AG04450 (cell line): ENCODE measurements around the gene ZFX. TPM values are rescaled to one million over a fixed set of nuclear protein-coding genes. Genes with fewer than 3 reads are reported as not detected.

Experiments
- CTCF ChIA-PET: fragments of 300-600, 350-600 bp; formaldehyde crosslinking; extraction: SDS; loops from one replicate; lab custom pipeline; 2022; ENCODE audit warnings: antibody characterized with exemption, inconsistent platforms; lab: Charles Lee
- POLR2A ChIA-PET: fragments of 350-600 bp; formaldehyde crosslinking; extraction: SDS; loops from one replicate; lab custom pipeline; 2021; ENCODE audit warnings: antibody characterized with exemption, inconsistent platforms; lab: Yijun Ruan, JAX
- DNase-seq: peaks from one replicate; pipeline ENCODE4 v3.0.0-alpha.2; 2011; ENCODE audit warnings: low read depth, low spot score
- H3K27ac ChIP-seq: one replicate; pipeline ENCODE4 v1.5.1; 2012; ENCODE audit warnings: low read depth, low read length, control low read depth
- H3K27me3 ChIP-seq: one replicate; pipeline ENCODE4 v1.6.0; 2012; ENCODE audit warnings: low read length; ENCODE audit not compliant: control insufficient read depth, insufficient read depth
- H3K4me3 ChIP-seq: 2 replicates; pipeline ENCODE4 v1.5.1; 2011; ENCODE audit warnings: mild to moderate bottlenecking, low read depth, low read length, control low read depth
- H3K9me3 ChIP-seq: 2 replicates; pipeline ENCODE4 v1.5.1; 2012; ENCODE audit warnings: low read length; ENCODE audit not compliant: control insufficient read depth, insufficient read depth
- CTCF ChIP-seq: IDR thresholded peaks from 2 replicates; pipeline ENCODE4 v1.5.1; 2011; ENCODE audit warnings: low read depth, low read length, control low read depth, inconsistent platforms
- polyA plus RNA-seq: library from polyadenylated mRNA; depleted of rRNA; stranded (reverse); fragments of >200 nt; gene quantifications from 2 replicates; pipeline ENCODE4 v1.2.3, GENCODE V29; 2011

ZFX gene
- polyA plus RNA-seq, 1 experiment, result 23.1 TPM

GRCh38 chrX:24169211-24169610 is 19.7 kb downstream of the ZFX start:
- Histone ChIP-seq H3K4me3 (no peak overlapping the region), H3K27ac (no peak overlapping the region), H3K27me3 (no peaks in the 10 kb centered on the region), H3K9me3 (no peaks in the 10 kb centered on the region)
- DNase-seq, result no peak
- ChIA-PET POLR2A (no interaction called here), CTCF (no interaction called here)
- TF ChIP-seq CTCF, result no peak

GRCh38 chrX:24173115-24173847 is 23.8 kb downstream of the ZFX start:
- ChIA-PET POLR2A (no interaction called here), CTCF (no interaction called here)
- Histone ChIP-seq H3K9me3 (no peaks in the 10 kb centered on the region), H3K27ac (no peak overlapping the region), H3K4me3 (no peak overlapping the region), H3K27me3 (no peaks in the 10 kb centered on the region)
- no peak for DNase-seq
- TF ChIP-seq CTCF, result no peak

- no peak for DNase-seq
- Histone ChIP-seq H3K4me3 (no peak overlapping the region), H3K27ac (no peak overlapping the region), H3K27me3 (no peaks in the 10 kb centered on the region), H3K9me3 (no peaks in the 10 kb centered on the region)
- POLR2A ChIA-PET, result no interaction called here
- CTCF ChIA-PET, result no interaction called here
- no peak for TF ChIP-seq CTCF
Measured at GRCh38 chrX:24175276-24175675, 25.7 kb downstream of the ZFX start.

GRCh38 chrX:24178441-24178840 is 28.9 kb downstream of the ZFX start:
- POLR2A ChIA-PET, result no interaction called here

More at GRCh38 chrX:24178441-24178840, 28.9 kb downstream of the ZFX start:
- Histone ChIP-seq H3K4me3 (no peak overlapping the region), H3K27me3 (no peaks in the 10 kb centered on the region), H3K27ac (no peak overlapping the region), H3K9me3 (no peaks in the 10 kb centered on the region)
- CTCF ChIA-PET, result interaction anchor here (0.7 kb wide), 1 partner anchor 207 kb away, joined by 3 read pairs; no protein-coding TSS in a partner anchor
- no peak for TF ChIP-seq CTCF
- DNase-seq, result no peak
